ENCODE measurements around the gene NACC1. TPM values are rescaled to one million over a fixed set of nuclear protein-coding genes. Genes with fewer than 3 reads are reported as not detected.

Gene NACC1
- total RNA-seq, 1 experiment from 2014 or later, result 55.9 TPM

- no peaks in the 10 kb centered on the region for H3K9me3 Mint-ChIP-seq (ENCODE audit: unreplicated experiment)
- TF ChIP-seq CTCF (IDR thresholded peaks at IDR 0.05; ENCODE audit: unreplicated experiment), result no peak
- H3K27me3 Mint-ChIP-seq (ENCODE audit: insufficient read depth, unreplicated experiment), result no peaks in the 10 kb centered on the region
- H3K36me3 Mint-ChIP-seq (ENCODE audit: insufficient read depth, unreplicated experiment), result peaks cover 5% of the 10 kb centered on the region
- ChIA-PET POLR2A (no interaction called here), CTCF (interaction anchor here (0.6 to 7.6 kb wide), 6 partner anchors 17 to 168 kb away, joined by 3 to 97 read pairs (median 4); no protein-coding TSS in a partner anchor)
- intact Hi-C loops (cut with micrococcal nuclease), result no loop called here
- no peak overlapping the region for H3K27ac Mint-ChIP-seq (ENCODE audit: low read depth, unreplicated experiment)
- no peak overlapping the region for H3K4me3 Mint-ChIP-seq (ENCODE audit: unreplicated experiment)
- no peak for DNase-seq (ENCODE audit: unreplicated experiment)
- no TSS peak for BruUV-seq (replicated peaks)
- H3K4me1 Mint-ChIP-seq (ENCODE audit: insufficient read depth, unreplicated experiment), result peaks cover 5% of the 10 kb centered on the region
These were observed 21.8 kb upstream of the NACC1 start for GRCh38 chr19:13095934-13096927.

- POLR2A ChIA-PET, result no interaction called here
- no peaks in the 10 kb centered on the region for H3K36me3 Mint-ChIP-seq (ENCODE audit: insufficient read depth, unreplicated experiment)
- H3K27ac Mint-ChIP-seq (ENCODE audit: low read depth, unreplicated experiment), result no peak overlapping the region
These were observed 21.0 kb upstream of the NACC1 start for GRCh38 chr19:13097033-13097462.

GRCh38 chr19:13097463-13098258 lies 20.4 kb upstream of the NACC1 start:
- ChIA-PET CTCF (no interaction called here), POLR2A (no interaction called here)
- intact Hi-C loops (cut with micrococcal nuclease), result no loop called here
- Mint-ChIP-seq H3K36me3 (ENCODE audit: insufficient read depth, unreplicated experiment) (no peaks in the 10 kb centered on the region), H3K4me1 (ENCODE audit: insufficient read depth, unreplicated experiment) (peaks cover 5% of the 10 kb centered on the region), H3K4me3 (ENCODE audit: unreplicated experiment) (no peak overlapping the region), H3K9me3 (ENCODE audit: unreplicated experiment) (no peaks in the 10 kb centered on the region), H3K27ac (ENCODE audit: low read depth, unreplicated experiment) (no peak overlapping the region), H3K27me3 (ENCODE audit: insufficient read depth, unreplicated experiment) (no peaks in the 10 kb centered on the region)
- no TSS peak for BruUV-seq (replicated peaks)
- TF ChIP-seq CTCF (IDR thresholded peaks at IDR 0.05; ENCODE audit: unreplicated experiment), result no peak
- no peak for DNase-seq (ENCODE audit: unreplicated experiment)

More at GRCh38 chr19:13097033-13097462, 21.0 kb upstream of the NACC1 start:
- peaks cover 5% of the 10 kb centered on the region for H3K4me1 Mint-ChIP-seq (ENCODE audit: insufficient read depth, unreplicated experiment)
- H3K9me3 Mint-ChIP-seq (ENCODE audit: unreplicated experiment), result no peaks in the 10 kb centered on the region
- TSS peak; percentile 58 for BruUV-seq (replicated peaks)
- TF ChIP-seq CTCF (IDR thresholded peaks at IDR 0.05; ENCODE audit: unreplicated experiment), result no peak
- CTCF ChIA-PET, result interaction anchor here (7.6 kb wide), 1 partner anchor 118 kb away, joined by 97 read pairs; no protein-coding TSS in a partner anchor
- no peak overlapping the region for H3K4me3 Mint-ChIP-seq (ENCODE audit: unreplicated experiment)
- intact Hi-C loops (cut with micrococcal nuclease), result no loop called here
- no peak for DNase-seq (ENCODE audit: unreplicated experiment)
- no peaks in the 10 kb centered on the region for H3K27me3 Mint-ChIP-seq (ENCODE audit: insufficient read depth, unreplicated experiment)
